Epidermal melanocyte (primary cell): ENCODE measurements around the gene ALKBH2.
A peak's percentile ranks its signal among the peaks of the same experiment; 100 is the strongest.
"Not testable (repeated sequence)": the region's sequence is repeated elsewhere in the genome, so short reads cannot be mapped to it uniquely, and the experiment has no call there.

ENCODE experiments used
- DNase-seq: peaks from one replicate; pipeline ENCODE4 v3.0.0; 2011; ENCODE audit warnings: low spot score; ENCODE audit not compliant: insufficient read length

The ALKBH2 gene

DNA sequence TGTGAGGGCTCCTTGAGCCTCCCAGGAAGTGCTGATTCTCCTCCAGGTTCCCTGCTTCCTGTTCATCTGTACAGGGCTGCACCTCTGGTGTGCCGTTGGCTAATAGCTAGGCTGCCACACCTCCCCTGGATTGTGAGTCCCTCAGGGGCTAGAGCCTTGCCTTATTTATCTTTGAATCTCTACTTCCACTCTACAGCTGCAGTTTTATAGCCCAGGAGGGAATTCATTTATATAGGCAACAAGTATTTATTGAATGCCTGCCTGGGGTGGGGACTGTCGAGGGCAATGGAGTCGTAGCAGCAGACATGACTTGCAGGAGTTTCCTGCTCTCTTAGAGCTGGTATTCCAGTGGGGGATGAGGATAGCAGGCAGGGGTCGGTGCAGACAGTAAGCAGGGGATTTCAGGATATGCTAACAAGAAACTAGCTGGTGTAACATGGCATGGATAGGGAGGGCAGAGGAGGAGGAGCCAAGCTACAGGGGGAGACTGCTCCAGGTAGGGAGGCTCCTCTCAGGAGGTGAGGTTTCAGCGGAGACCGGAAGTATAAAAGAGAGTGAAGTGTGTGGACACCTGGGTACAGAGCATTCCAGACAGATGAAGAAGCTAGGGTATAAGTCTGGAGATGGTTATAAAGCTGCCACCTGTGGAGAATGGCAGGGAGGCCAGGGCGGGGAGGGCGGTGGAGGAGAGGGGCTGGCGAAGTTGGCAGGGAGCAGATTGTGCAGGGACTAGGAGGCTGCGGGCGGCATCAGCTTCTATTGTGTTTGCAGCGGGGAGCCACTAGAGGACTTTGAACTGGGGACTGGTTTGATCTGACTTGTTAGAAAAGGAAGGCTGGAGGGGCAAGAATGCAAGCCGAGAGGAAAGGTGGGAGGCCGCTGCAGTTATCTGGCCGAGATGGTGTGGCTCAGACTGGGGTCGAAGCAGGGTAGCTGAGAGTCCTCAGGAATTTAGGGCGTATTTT lies 23.7 kb downstream of the ALKBH2 start:
- DNase-seq = no peak

DNA sequence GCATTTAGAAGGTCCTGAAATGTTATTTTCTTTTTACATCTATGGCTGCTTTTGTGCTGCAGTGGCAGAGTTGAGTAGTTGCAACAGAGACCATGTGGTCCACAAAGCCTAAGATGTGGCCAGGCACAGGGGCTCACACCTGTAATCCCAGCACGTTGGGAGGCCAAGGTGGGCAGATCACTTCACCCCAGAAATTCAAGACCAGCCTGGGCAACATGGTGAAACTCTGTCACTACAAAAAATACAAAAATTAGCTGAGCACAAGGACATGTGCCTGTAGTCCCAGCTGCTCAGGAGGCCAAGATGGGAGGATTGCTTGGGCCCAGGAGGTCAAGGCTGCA lies 27.4 kb downstream of the ALKBH2 start:
- no peak for DNase-seq

DNA sequence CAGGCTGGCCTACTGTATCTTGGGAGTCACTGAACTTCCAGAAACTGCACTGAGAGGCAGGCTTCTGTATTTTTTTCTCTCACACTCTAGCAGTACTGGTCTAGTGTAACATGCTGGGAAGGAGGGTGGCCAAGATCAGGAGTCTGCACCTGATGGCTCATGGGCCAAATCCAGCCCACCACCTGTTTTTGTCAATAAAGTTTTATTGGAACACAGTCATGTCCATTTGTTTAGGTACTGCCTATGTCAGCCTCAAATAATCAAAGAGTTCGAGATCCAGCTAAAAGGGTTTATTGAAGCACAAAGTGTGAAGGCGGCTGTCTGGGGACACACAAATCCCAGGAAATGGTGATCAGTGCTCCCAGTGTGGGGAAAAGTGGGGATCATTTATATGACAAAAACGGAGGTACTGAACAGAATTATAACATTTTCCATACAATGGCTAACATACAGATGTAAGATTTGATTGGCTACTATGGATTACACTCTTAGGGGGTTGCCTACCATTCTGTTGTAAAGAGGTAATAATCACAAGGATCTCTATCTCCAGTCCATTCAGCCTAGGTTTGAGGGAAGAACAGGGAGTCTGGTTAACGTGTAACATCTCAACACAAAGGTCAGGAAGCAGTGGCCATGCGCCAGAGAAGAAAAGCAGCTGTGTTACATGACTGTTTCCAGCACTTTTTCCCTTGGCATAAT lies 28.0 kb downstream of the ALKBH2 start:
- DNase-seq = no peak

DNA sequence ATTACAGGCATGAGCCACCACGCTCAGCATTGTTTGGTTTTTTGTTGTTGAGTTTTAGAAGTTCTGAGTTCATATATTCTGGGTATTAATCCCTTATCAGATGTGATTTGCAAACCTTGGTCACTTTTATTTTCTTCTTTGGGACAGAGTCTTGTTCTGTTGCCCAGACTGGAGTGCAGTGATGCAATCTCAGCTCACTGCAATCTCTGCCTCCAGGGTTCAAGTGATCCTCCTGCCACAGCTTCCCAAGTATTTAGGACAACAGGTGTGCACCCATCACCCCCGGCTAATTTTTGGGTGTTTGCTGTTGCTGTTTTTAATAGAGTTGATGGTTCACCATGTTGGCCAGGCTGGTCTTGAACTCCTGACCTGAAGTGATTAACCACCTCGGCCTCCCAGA lies 29.1 kb downstream of the ALKBH2 start:
- no peak for DNase-seq

DNA sequence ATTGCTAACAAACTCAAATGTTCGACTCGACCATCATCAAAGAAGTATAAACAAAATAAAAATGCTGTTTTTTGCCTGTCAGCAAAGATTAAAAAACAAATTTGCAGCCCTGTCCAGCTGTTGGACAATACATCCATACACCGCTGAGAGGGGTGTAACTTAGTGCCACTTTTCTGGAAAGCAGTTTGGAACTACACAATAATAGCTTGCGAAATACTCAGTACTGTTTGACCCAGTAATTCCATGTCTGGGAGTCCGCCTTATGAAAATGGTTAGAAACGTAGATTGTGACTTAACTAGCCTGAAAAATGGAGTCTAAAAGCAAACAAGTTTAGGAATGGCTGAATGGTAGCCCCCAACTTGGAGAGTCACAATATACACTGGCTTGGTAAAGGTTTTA lies 34.5 kb downstream of the ALKBH2 start:
- no peak for DNase-seq

DNA sequence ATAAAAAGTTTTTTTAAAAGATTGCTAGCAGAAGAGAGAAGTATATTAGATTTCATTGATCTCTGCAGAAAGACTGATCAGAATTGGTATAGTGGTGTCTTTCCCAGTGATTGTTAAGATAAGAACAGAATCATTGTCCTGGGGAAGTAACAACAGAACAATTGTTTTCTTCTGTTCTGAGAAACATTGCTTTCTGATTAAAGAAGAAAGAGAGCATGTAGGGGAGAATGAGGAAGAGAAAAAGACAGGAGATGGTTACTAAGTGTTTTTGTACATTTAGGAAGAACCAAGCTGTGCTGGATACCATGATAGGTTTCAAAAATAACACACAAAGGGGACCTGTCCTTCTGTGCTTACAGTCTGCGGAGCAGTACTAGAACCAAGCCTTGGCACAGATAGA lies 35.9 kb downstream of the ALKBH2 start:
- no peak for DNase-seq

DNA sequence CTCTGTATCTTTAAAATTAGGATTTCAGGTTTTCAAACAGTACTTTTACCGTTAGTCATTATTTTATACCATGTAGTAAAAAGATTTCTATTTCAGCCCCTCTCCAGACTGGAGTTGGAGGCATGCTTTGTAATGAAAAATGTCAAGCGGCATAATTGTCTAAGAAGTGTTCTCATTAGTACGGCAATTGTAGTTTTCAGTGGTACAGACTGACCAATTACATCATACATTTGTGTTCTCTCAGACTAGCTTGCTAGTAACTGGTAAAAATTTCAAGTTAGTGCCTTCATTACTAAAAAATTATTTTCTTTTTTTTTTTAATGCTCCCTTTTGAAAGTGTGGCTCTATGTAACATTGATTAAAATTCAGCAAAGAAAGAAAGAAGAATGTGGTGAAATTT lies 36.4 kb downstream of the ALKBH2 start:
- no peak for DNase-seq

DNA sequence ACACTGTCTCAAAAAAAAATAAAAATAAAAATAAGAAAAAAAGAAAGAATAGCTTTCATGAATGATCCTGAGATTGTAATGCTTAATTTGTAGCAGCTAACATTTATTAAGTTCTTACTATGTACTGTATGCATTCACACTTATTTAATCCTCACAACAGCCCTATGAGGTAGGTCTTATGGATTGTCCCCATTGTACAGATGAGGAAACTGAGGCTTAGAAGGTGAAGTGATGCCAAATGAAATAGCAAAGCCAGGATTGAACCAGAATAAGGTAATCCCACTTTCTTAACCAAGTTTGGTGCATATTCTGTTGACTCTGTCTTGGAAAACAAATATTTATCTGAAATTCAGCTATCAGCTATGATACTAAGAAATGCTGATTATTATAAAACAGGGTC lies 38.8 kb downstream of the ALKBH2 start:
- no peak for DNase-seq

DNA sequence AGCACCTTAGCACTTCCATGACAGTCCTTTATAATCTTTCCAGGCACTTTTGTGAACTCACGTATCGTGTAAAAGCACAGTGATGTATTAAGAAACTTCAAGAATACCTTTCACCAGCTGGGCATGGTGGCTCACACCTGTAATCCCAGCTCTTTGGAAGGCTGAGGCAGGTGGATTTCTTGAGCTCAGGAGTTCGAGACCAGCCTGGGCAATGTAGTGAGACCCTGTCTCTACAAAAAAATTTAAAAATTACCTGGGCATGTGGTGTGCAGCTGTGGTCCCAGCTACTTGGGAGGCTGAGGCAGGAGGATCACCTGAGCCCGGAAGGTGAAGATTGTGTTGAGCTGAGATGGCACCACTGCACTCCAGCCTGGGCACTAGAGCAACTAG lies 39.2 kb downstream of the ALKBH2 start:
- DNase-seq = not testable (repeated sequence)

DNA sequence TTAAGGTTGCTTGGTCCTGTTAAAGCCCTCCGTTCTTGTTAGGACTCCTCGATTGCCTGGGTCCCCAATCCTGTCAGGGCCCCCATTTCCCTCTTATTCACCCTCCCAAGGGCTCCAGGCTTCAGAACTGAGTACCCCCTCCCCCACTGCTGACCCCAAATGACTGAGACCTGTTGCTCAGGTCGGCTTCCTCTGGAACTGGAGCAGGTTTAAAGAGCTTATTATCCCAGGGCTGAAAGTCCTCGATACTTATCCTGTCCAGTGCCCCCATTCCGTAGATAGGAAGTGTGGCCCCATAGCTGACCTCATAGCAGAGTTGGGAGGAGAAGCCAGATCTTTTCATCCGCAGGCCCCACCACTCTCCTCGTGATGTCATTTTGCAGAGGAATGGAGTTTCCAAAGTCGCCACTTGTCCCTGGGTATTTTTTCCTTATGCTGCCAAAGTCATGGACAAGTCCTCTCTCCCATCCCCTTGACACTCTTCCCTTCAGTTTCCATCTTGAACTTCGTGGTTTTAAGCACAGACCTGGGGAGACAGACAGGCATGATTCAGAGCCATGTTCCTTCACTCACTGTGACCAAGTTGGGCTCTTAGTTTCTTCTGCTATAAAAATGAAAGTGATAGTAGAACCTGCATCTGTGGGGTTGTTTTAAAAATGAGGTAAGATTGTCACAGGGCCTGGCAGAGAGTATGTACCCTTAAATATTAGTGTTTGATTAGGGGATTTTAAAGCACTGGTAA lies 39.7 kb downstream of the ALKBH2 start:
- no peak for DNase-seq

DNA sequence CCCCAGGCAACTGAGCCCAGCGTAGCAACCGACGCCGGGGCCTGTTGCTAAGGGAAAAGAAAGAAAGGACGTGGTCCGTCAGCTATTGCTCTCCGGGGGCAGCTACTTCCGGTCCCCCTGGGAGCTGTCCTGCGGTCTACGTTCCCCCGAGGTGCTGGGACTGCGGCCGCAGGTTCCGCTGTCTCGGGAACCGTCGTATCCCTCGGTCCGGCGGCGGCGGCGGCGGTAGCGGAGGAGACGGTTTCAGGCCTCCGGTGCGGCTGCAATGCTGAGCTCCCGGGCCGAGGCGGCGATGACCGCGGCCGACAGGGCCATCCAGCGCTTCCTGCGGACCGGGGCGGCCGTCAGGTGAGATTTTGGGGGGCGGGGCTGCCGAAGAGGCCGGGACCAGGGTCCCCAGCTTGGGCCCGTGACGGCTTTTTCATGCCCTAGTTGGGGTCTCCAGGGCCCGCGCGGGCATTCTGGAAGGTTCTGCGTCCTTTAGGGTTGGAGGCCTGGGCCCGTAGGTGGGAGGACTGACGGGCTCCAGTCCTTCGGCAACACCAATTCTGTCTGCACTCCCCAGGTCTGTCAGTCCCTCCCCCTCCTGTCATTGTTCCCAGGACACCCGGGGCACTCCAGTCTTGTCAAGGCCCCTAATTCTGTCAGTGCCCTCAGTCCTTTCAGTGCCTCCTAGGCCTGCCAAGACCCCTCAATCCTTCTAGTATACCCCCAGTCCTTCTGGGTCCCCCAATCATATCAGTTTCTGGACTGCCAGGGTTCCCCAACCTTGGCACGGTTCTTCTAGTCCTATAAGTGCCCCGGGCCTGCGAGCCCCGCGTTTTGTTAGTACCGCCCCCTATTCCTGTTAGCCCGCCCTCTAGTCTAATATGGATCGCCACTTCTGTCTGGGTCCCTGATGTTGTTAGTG lies 40.6 kb downstream of the ALKBH2 start, which contains the start of gene USP30:
Gene USP30, plus strand, starts transcription at position 163 of the 910 bp plus-strand sequence. Its CDS starts 103 bp downstream, at position 266.
- DNase-seq = peak; percentile 91

DNA sequence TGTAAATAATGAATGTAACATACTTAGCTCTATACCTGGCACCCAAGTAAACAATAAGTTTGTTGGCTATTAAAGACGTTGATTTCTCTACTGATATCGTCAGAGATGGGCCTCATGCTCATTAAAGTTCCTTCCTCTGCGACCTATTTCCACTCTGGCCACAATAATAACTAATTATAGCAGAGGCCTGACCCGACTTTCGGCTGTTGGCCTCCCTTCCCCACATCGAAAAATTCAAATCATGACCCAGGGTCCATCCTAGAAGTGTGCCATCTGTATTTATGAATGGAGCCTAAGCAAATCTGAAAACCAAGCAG lies 41.2 kb downstream of the ALKBH2 start:
- no peak for DNase-seq

DNA sequence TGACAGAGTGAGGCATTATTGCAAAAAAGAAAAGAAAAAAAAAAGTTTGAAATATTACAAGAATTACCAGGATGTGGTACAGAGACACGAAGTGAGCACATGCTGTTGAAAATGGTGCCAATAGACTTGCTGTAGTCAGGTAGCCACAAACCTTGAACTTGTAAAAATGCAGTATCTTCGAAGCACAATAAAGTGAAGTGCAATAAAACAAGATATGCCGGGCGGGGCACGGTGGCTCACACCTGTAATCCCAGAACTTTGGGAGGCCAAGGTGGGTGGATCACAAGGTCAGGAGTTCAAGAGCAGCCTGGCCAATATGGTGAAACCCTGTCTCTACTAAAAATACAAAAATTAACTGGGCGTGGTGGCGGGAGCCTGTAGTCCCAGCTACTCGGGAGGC lies 43.5 kb downstream of the ALKBH2 start:
- not testable (repeated sequence) for DNase-seq

DNA sequence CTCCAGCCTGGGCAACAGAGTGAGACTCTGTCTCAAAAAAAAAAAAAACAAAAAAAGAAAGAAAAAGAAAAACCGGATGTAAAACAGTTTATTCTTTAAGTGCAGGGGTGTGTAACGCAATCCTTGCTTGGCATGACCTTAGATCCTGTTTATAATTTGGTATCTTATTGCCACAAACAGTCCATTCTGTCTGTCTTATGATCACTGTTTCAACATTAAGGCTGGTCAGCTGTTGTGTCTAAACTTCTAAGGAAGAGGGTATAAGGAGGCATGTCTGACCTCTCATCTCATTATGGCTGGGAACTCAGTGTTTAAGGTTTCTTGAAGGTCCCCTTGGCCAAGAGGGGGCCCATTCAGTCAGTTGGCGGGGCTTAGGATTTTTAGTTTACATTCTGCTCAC lies 44.6 kb downstream of the ALKBH2 start:
- not testable (repeated sequence) for DNase-seq

DNA sequence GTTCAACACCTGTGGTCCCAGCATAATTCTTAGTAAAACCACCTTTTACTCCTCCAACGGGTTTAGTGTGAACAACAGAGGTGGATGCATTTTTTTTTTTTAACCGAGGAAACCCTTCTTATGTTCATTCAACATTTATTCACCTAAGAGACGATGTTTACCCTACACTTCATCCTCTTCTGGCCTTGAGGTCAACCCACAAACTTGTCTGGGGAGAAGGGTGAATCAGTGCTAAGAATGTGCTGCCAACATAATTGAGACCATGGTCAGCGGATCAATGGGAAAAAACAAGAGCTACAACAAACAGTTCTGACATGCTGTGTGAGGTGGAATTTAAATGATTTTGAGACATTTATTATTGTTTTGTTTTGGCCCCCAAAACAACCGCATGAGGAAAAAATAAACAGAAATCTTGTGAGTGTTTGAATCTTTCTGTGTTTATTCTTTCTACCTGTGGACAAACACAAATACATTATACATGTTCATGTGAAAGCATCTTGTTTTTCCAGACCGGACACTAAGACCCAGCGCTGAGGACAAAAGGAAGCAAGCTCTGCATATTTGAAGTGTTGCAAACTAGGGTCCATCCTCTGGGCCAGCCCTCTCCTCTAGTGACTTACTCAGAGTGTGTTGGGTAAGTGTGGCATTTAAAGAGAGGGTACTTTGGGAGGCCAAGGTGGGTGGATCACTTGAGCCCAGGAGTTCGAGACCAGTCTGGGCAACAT lies 46.0 kb downstream of the ALKBH2 start:
- no peak for DNase-seq

DNA sequence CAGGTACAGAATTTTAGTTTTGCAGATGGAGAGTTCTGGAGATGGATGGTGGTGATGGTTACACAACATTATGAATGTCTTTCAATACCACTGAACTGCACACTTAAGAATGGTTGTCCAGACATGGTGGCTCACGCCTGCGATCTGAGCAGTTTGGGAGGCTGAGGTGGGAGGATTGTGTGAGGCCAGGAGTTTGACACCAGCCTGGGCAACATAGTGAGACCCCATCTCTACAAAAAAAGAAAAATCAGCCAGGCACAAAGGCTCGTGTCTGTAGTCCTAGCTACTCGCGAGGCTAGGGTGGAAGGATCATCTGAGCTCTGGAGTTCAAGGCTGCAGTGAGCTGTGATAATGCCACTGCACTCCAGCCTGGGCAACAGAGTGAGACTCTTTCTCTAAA lies 49.0 kb downstream of the ALKBH2 start:
- DNase-seq = no peak
